Ammon's horn (tissue), 1 donor: ENCODE measurements around the gene PDE4B.

Source experiments
- DNase-seq: peaks from one replicate; pipeline ENCODE4 v3.0.0-alpha.2; 2016; ENCODE audit warnings: low spot score

The PDE4B gene

DNA sequence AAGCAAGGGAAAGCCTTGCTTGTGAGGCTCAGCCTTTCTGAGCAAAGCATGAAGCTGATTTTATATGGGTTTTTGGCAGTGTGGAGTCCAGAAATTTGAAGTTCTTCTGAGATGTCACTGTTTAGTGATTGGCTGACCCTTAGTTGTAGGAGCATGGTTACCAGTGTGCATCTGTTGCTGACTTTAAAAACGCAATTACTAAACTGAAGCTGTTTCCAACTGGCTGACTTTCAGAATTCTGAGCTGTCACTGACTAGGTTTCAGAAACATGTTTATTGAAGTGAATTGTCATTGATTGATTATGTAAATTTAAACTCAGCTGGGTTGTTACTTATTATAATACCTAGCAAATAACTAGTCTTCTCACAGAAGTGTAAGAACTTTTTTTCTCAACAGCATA lies 89.4 kb downstream of the PDE4B start:
- DNase-seq, result no peak

DNA sequence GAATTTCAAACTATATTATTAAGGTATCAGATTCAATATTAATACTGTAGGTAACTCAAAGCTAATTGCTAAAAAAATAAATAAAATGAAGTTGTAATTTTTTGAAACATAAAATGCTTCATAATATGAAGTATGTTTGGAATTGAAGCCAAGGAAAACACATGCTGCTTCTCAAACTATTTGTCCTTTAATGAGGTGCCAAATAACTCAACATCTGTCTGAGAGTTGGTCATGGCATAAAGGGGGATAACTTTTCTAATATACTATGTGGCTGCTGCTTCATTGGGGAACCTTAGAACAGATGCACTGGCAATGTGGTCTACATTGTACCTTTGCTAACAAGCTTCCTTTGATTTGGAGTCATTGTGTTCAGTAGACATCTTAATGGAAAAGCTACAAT lies 96.7 kb downstream of the PDE4B start:
- DNase-seq, result no peak

DNA sequence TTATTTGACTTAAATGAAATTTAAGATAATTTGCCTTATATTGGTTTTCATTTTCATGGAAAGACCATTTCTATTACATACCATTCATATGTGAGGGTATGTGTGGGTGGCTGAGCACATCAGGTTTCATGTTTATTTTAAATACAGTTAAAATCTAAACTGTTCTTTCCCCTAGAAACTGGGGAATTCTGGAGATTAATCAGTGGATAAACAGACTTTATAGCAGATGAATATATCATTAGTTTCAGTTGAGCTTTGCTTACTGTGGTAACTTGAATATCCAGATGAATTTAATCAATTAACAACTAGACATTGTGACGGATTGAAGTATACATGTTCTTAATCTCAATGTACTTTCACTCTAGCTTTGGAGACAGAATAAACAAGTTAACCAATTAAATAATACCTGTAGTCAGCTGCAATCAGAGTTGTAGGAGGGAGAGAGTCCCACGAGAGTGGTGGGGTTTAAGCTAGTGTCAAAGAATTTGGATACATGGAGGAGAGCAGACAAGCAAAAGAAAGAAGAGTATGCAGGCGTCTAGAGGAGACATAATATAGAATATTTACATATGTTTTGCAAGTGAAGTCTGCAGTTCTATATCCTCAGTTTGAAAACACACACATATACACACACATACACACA lies 97.6 kb downstream of the PDE4B start:
- no peak for DNase-seq

DNA sequence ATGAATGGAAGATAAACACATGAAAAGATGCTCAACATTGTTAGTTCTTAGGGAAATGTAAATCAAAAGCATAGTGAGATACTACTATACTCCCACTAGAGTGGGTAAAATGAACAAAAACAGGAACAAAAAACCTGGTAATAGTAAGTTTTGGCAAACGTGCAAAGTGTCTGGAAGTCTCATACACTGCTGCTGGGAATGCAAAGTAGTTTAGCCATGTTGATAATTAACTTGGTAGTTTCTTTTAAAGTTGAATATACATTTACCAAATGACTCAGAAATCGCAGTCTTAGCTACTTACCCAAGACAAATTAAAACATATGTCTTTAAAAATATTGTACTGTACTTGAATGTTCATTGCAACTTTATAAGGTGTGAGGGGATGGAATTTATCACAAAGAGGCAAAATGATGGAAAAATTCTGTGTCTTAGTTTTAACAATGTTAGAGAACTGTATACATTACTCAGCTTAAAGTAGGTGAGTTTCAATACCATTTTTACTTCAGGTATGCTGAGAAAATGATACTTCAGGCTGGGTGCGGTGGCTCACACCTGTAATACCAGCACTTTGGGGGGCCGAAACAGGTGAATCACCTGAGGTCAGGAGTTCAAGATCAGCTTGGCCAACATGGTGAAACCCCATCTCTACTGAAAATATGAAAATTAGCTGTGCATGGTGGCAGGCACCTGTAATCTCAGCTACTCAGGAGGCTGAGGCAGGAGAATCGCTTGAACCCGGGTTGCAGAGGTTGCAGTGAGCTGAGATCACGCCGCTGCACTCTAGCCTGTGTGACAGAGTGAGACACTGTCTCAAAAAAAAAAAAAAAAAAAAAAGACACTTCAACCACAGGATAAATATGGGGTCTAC lies 102.3 kb downstream of the PDE4B start:
- no peak for DNase-seq

DNA sequence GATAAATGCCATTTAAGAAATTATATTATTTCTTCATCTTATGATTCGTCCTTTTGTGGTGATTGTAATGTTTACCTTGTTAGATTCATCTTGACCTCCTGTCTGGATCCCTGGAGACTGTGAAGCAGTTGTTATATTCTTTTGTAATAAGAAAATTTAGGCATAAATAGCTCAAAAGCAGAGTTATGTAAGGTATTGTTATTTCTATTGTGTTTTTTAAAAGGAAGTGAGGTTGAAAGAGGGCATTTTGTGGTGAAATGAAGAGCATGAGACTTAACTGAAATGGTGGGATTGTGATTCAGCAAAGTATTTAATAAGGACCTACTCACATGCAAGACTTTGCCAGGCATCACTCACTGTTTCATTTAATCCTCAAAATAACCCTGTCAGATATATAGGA lies 104.0 kb downstream of the PDE4B start:
- DNase-seq, result no peak

DNA sequence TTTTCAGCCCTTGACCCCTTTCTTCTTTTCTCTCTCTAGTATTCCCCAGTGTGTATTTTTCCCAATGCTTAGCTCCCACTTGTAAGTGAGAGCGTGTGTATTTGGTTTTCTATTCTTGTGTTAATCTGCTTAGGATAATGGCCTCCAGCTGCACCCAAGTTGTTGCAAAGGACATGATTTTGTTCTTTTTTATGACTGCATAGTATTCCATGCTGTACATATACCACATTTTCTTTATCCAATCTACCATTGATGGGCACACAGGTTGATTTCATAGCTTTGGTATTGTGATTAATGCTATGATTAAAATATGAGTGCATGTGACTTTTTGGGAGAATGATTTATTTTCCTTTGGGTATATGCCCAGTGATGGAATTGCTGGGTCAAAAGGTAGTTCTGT lies 104.8 kb downstream of the PDE4B start:
- DNase-seq, result no peak

DNA sequence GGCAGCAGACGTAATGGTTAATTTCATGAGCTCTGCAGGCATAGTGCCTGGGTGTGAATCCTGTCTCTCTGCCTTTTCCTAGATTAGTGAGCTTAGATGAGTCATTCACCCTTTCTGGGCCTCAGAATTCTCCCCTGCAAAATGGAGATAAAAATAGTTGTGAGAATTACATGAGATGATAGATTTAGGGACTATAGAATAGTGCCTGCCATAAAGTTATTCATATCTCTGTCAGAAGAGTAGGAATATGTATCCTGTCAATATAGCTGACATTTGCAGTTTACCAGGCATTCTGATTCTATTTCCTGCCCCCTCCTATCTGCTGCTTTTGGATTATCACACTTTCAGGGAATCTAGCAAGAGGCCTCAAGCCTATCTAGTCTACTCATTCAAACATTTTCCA lies 112.0 kb downstream of the PDE4B start:
- peak; percentile 4 for DNase-seq

DNA sequence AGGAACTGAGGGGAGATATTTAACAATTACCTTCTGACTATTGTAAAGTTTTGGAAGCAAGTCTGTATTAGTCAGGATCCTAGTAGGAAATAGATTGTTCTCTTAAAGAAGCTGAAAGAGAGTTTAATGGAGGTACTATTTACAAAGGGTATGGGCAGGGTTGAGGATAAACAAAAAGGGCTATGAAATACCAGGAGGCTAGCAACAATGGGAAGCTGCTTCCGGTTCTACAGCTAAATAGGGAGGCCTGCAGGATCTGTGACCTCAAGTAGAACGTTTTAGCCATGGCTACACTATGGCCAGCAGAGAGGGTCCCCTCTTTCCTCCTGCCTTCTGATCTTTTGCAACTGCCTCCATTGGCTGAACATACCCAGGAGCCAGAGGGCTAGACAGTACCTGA lies 117.7 kb downstream of the PDE4B start:
- DNase-seq, result no peak

DNA sequence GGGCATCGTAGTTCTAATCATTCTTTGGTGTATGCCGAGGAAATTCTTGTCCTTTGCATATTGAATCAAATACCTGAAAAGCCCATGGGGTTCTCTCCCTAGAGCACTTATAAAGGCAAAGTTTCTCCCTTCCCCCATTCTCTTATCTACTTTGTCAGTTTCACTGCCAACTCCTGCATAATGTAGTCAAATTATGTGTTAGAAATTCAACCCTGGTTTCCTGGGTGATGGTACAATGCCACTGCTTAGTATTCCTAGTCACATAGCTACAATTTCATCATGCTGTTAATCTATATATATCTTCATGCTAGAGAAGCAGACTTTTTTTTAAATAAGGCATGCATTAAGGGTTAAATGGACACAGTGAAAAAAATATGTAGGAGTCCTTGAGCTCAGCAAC lies 119.0 kb downstream of the PDE4B start:
- peak; percentile 18 for DNase-seq

DNA sequence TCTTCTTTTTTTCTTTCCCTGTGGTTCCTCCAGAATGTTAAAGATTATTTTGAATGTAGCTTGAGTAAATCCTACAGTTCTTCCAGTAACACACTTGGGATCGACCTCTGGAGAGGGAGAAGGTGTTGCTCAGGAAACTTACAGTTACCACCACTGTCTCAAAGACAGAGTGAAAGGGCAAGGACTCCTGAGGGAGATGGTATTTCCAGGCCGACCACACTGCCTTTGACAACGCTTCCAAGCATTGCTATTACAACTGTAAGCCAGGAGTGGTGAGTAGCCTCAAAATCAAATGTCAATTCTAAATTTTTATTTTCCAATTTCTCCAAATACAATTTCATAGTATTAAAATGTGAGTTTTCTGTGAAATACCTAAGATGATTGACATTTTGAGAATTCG lies 125.9 kb downstream of the PDE4B start:
- DNase-seq, result no peak

DNA sequence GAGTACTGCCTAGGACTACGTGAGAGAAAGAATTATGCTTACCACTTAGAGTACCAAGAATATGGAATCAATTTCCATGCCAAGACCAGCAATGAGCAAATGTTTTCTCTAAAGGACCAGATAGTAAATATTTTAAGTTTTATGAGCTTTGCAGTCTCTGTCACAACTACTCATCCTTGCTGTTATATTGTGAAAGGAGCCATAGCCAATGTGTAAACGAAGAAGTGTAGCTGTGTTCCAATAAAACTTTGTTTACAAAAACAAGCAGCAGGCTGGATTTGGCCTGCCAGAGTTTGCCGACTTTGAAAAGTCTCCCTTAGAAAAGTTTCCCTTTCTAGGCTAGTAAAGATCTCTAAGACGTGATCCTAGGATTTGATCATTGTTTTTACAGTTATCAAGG lies 128.8 kb downstream of the PDE4B start:
- DNase-seq, result no peak

DNA sequence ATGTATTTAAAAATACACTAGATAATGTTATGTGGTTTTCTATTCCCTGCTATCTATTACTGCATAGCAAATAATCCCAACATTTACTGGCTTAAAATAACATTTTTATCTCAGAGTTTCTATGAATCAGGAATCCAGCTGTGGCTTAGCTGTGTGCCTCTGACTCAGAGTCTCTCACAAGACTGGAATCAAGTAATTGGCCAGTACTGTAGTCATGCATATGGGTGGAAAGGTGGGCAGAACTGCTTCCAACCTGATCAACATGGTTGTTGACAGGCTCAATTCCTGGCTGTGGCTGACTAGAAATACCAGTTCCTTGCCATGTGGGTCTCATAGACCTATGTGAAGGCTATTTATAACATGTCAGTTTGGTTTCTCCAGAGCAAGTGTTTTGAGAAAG lies 131.8 kb downstream of the PDE4B start:
- no peak for DNase-seq

DNA sequence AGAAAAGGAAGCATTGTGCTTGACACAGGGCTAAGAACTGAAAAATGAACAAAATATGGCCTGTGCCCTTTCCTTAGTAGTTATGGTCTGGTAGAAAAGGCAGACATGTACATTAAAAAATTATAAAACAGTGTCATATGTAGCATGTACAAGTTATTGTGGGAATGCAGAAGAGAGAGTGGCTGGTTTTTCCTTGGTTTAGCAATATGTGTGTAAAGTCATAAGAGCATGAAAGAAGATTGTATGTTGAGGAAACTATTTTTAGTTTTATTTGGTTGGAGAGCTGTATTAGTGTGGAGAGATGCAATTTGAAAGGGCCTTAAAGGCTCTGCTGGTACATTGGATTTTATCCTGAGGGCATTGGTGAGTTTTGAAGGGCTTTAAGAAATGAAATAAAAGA lies 145.8 kb downstream of the PDE4B start:
- no peak for DNase-seq

DNA sequence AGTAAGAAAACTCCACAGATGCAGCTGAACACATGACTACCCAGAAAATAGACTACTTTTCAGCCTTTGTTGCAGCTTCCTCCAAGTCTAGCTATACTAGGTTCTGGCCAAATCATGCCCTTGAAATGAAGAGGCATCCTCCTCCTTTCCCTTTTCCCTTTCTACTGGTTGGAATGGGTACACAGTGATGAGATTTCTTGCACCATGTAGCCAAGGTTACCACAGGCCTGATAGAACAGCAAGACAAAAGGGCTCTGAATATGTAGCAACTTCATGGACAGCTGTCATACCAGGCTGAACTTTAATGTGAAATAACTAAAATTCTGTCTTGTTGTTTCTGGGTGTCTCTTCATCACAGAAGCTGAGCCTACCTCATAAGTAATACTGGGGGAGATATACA lies 146.5 kb downstream of the PDE4B start:
- no peak for DNase-seq

DNA sequence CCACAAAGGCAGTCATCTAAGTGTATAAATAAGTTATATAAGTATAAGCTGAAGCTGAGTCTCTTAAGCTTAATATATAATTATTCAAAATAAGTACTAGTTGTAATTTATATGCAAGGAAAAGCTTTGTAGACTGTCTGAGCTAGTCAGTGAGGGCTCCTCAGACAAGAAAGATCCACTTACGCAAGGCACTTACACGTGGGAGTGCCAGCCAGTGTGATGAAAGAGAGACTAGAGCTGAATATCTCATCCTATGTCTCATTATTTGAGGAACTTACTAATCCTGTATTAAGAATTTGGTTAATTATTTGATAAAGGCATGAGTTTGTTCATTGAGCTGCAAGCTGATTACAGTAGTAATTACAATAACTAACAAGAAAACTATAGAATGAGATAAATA lies 146.9 kb downstream of the PDE4B start:
- DNase-seq, result peak; percentile 43

DNA sequence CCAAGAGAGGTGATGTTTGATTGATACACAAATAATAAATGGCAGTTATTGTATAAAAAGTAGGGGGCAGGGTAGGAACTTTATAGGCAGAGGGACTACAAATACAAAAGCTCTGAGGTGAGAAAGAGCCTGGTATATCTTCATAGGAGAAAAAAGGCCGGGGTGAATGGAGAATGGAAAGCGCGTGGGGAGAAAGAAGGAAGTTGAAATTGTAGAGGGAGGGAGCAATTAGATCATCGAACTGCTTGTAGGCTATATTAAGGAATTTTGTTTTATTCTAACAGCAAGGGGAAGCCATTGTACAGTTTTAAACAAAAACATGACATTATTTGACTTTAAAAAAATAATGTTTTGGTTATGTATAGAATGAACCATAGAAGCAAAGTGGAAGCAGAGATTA lies 147.4 kb downstream of the PDE4B start:
- no peak for DNase-seq

DNA sequence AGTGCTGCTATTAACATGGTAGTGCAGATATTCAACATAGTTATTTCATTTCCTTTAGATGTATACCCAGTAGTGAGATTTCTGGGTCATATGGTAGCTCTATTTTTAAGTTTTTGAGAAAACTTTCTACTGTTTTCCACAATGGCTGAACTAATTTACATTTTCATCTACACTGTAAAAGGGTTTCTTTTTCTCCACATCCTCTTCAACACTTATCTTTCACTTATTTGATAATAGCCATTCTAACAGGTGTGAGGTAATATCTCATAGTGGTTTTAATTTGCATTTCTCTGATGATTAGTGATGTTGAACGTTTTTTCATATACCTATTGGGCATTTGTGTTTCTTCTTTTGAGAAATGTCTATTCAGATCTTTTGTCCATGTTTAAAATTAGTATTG lies 149.8 kb downstream of the PDE4B start:
- no peak for DNase-seq

DNA sequence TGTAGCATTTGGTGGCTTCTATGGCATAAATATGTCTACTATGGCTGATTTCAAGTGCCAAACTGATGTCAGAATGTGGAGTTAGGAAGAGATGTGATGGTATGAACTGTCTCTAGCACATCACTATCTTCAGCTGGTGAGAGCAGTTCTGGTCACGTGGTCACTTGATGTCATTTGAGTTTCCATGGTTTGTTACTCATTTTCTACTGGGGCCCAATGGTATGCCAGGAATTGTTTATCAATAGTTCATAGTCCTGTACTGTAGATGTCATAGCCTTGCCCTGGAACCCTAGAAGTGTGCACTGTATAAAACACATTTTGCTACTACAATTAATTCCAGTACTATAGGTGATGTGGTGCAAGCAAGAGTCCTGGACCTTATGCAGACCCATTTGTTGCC lies 153.7 kb downstream of the PDE4B start:
- DNase-seq, result no peak

DNA sequence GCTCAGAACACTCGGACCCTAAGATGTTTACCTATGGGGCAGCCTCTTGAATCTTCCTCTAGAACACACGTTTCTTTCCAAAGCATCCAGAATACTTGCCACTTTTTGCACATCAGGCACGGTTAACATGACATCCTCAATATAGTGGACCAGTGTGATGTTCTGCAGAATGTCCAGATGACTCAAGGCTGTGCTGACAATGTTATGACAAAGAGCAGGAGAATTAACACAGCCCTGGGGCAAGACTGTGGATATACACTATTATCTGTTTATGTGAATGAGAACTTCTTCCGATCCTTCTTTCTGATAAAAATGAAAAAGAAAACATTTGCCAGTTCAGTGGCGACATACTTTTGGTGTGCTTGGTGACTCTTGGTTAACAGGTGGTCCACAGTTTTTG lies 154.3 kb downstream of the PDE4B start:
- DNase-seq, result no peak

DNA sequence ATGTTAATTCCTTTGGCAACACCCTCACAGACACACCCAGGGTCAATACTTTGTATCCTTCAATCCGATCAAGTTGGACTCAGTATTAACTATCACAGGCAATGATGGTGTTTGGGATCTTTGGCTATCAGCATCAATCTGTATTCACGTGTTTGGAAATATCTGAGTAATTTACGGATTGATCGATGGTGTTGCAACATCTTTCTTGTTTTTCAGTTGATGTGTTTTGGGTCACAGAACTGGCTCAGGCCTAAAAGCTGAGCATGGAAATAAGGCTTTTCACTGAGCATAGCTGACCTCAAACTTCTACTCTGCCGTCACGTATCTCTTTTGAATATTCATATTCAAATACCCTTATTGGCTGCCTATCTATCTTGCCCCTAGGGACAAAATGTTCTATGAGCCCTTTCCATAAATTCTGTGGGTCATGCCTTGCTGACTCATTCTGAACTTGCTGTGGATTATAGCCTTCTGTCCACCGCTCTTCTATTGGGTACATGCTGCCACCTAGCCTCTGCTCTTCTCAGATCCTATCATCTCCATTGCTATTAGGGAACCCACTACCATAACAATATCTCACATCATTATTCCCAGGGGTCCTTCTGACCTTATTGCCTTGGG lies 156.0 kb downstream of the PDE4B start:
- DNase-seq, result peak; percentile 59

DNA sequence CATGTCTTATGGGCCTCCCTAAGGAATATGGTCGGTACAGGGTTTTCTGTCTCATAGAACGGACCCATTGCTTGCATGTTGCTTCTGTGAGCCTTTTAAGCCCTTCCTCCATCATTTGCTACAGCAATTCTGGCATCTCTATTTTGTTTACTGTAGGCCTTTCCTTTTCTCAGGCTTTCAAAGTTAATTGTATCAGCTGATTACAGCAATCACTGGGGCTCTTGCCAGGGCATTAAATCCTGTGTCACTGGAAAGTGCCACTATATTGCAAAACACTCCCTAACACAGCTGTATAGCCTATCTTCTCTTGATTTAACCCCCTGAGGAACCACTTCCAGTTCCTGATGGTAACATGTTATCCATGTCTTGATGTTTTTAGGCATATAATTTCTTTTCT lies 156.5 kb downstream of the PDE4B start:
- no peak for DNase-seq

DNA sequence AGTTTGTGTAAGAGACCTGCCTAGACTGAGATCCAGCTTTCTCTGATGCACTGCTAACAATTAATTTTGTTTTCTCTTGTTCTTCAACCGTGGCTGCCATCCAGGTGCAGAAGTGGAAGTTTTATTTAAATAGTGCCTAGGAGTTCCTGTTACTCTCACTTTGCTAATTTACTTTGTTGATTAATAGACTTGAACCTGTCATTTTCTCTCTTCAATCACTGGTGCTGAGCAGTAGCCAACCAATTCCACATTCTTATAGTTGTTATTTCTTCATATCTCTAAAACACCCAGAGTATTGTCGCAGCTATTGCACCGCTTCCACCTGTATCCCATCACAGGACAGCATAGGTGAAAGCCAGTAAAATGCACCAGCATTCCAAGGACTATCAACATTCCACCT lies 157.2 kb downstream of the PDE4B start:
- no peak for DNase-seq

DNA sequence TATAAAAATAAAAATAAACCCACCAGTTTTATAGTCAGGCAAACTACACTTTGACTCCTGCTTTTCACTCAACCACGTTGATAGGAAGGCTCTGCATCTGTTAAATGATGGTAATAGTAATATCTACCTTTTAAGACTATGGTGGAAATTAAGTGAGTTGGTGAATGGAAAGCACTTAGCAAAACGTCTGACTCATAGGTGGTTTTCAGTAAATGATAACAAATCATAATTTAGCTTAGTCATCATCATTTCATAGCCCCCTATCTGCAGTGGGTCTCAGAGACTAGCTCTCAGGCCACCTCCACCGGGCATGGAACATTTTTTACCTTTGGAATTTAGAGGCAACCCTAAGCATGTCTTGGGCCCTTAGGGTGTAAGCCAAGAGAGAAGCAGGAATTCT lies 160.0 kb downstream of the PDE4B start:
- DNase-seq, result no peak
